Hepatocyte (in vitro differentiated cells): Measurements from ENCODE around the gene TCP11.

ENCODE experiments used
- CTCF ChIP-seq: fragments of 200-600 bp; sonication (generic); IDR thresholded peaks from 2 replicates; pipeline ENCODE4 v1.5.1; 2016; ENCODE audit warnings: antibody characterized with exemption, mild to moderate bottlenecking; ENCODE audit not compliant: poor library complexity
- EZH2 ChIP-seq: fragments of 200-600 bp; sonication (generic); IDR thresholded peaks from 2 replicates; pipeline ENCODE4 v1.6.1; 2016; ENCODE audit warnings: antibody characterized with exemption, mild to moderate bottlenecking, borderline replicate concordance

- TF ChIP-seq EZH2 (no peak), CTCF (no peak)
Observed at GRCh38 chr6:35147486-35147885, 6.3 kb upstream of the TCP11 start.
